Measurements from ENCODE around the gene CYP21A2. TPM values are rescaled to one million over a fixed set of nuclear protein-coding genes. Genes with fewer than 3 reads are reported as not detected.

Gene CYP21A2
- total RNA-seq, 2 experiments from 2014 or later, result not detected

DNA sequence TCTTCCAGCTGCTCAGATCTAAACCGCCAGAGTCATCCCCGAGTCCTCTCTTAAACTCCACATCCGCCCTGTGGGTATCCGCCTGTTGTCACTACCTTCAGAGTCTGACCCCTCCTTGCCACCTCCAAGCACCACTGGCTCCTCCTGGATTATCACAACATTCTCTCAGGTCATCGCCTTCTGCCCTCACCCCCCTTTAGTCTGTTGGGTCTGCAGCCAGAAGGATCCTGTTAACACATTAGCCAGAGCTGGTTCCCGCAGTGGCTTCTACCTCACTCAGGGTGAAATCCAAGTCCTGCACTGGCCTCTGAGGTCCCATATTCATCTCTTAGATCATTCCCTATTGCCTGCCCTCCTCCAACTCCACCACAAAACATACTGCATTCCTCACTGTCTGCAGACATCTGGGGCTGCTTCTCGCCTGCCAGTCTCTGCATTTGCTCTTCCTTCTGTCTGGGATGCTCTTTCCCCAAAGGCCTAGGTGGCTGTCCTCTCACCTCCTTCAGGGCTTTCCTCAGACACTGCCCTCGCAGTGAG is 36.8 kb downstream of the CYP21A2 start:
- no peaks in the 10 kb centered on the region for H3K9me2 ChIP-seq (ENCODE audit: insufficient read depth, low read length)
- no peaks in the 10 kb centered on the region for H3K4me1 ChIP-seq (ENCODE audit: insufficient read depth, low read length, poor library complexity, severe bottlenecking)
- H3K27ac ChIP-seq (ENCODE audit: low read depth, low read length, poor library complexity, severe bottlenecking), result no peak overlapping the region
- H3K4me2 ChIP-seq (ENCODE audit: low read length), result no peak overlapping the region
- DNase-seq (ENCODE audit: low spot score), result no peak
- ChIA-PET CTCF (ENCODE audit: unreplicated experiment) (no interaction called here), POLR2A (interaction anchor here (0.6 to 0.9 kb wide), 3 partner anchors 43 to 391 kb away, joined by 3 read pairs; no protein-coding TSS in a partner anchor)
- H4K20me1 ChIP-seq (ENCODE audit: insufficient read depth, low read length), result no peaks in the 10 kb centered on the region
- no TSS peak for BruUV-seq (replicated peaks)
- TF ChIP-seq, protein P1, sequence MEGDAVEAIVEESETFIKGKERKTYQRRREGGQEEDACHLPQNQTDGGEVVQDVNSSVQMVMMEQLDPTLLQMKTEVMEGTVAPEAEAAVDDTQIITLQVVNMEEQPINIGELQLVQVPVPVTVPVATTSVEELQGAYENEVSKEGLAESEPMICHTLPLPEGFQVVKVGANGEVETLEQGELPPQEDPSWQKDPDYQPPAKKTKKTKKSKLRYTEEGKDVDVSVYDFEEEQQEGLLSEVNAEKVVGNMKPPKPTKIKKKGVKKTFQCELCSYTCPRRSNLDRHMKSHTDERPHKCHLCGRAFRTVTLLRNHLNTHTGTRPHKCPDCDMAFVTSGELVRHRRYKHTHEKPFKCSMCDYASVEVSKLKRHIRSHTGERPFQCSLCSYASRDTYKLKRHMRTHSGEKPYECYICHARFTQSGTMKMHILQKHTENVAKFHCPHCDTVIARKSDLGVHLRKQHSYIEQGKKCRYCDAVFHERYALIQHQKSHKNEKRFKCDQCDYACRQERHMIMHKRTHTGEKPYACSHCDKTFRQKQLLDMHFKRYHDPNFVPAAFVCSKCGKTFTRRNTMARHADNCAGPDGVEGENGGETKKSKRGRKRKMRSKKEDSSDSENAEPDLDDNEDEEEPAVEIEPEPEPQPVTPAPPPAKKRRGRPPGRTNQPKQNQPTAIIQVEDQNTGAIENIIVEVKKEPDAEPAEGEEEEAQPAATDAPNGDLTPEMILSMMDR (conservative IDR thresholded peaks at IDR 0.05; ENCODE audit: low read length), result no peak
- no peak for TF ChIP-seq EZH2phosphoT487 (IDR thresholded peaks at IDR 0.05; ENCODE audit: borderline replicate concordance, low read depth, low read length)
- no peak overlapping the region for H2AFZ ChIP-seq (ENCODE audit: low read length)
- no peaks in the 10 kb centered on the region for H3K79me2 ChIP-seq (ENCODE audit: insufficient read depth, low read depth, low read length)
- H3K4me3 ChIP-seq (ENCODE audit: low read depth, low read length, poor library complexity, severe bottlenecking), result no peak overlapping the region
- H3K9me3 ChIP-seq (ENCODE audit: low read length), result no peaks in the 10 kb centered on the region
- intact Hi-C loops (cut with micrococcal nuclease; ENCODE audit: unreplicated experiment), result no loop called here
- H3K36me3 ChIP-seq (ENCODE audit: insufficient read depth, low read length), result no peaks in the 10 kb centered on the region

DNA sequence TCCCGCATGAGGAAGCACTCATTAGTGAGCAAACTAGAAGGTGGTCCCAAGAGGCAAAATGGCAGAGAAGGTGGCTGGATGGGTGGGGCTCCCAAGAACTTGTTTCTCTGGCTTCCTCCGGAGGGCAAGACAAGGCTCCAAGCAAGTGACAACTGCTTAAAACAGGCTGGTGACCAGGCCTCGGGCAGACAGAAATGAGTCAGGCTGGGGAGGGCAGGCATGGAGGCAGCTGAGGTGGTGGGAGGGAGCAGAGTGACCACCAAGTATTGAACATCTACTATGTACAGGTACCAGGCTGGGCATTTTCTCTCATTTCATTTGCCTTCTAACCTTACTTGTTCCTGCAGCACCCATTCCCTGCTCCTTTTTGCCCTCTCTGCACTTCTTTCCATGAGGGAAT is 37.6 kb downstream of the CYP21A2 start:
- no peaks in the 10 kb centered on the region for H3K36me3 ChIP-seq (ENCODE audit: insufficient read depth, low read length)
- no peaks in the 10 kb centered on the region for H3K79me2 ChIP-seq (ENCODE audit: insufficient read depth, low read depth, low read length)
- no peak for TF ChIP-seq EZH2phosphoT487 (IDR thresholded peaks at IDR 0.05; ENCODE audit: borderline replicate concordance, low read depth, low read length)
- TF ChIP-seq, protein P1 (conservative IDR thresholded peaks at IDR 0.05; ENCODE audit: low read length), result no peak
- no peak overlapping the region for H3K27ac ChIP-seq (ENCODE audit: low read depth, low read length, poor library complexity, severe bottlenecking)
- H3K9me2 ChIP-seq (ENCODE audit: insufficient read depth, low read length), result no peaks in the 10 kb centered on the region
- H2AFZ ChIP-seq (ENCODE audit: low read length), result no peak overlapping the region
- ChIA-PET POLR2A (no interaction called here), CTCF (ENCODE audit: unreplicated experiment) (no interaction called here)
- H3K4me1 ChIP-seq (ENCODE audit: insufficient read depth, low read length, poor library complexity, severe bottlenecking), result no peaks in the 10 kb centered on the region
- no peaks in the 10 kb centered on the region for H4K20me1 ChIP-seq (ENCODE audit: insufficient read depth, low read length)
- no peak overlapping the region for H3K4me3 ChIP-seq (ENCODE audit: low read depth, low read length, poor library complexity, severe bottlenecking)
- BruUV-seq (replicated peaks), result no TSS peak
- DNase-seq (ENCODE audit: low spot score), result no peak
- no peaks in the 10 kb centered on the region for H3K9me3 ChIP-seq (ENCODE audit: low read length)
- intact Hi-C loops (cut with micrococcal nuclease; ENCODE audit: unreplicated experiment), result no loop called here
- H3K4me2 ChIP-seq (ENCODE audit: low read length), result no peak overlapping the region

DNA sequence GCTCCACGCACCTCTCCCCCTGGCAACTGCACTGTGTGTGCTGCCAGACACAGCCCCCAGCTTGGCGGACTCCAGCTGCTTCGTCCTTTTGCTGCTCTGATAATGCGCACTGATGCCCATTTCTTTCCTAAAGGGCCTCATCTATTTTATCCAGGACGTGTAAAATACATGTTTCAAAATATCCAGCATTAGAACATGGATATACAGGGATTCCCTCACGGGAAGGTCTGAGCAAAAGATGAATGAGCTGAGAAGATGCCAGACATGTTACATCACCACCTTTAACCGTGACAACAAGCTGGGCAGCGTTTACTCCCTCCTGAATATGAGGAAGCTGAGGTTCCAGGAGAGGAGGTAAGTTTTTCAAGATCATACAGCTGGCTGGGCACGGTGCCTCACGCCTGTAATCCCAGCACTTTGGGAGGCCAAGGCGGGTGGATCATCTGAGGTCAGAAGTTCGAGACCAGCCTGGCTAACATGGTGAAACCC is 38.1 kb downstream of the CYP21A2 start:
- BruUV-seq (replicated peaks), result no TSS peak
- Histone ChIP-seq H3K9me3 (ENCODE audit: low read length) (no peaks in the 10 kb centered on the region), H3K4me3 (ENCODE audit: low read depth, low read length, poor library complexity, severe bottlenecking) (no peak overlapping the region), H3K4me1 (ENCODE audit: insufficient read depth, low read length, poor library complexity, severe bottlenecking) (no peaks in the 10 kb centered on the region), H3K27ac (ENCODE audit: low read depth, low read length, poor library complexity, severe bottlenecking) (no peak overlapping the region), H3K79me2 (ENCODE audit: insufficient read depth, low read depth, low read length) (no peaks in the 10 kb centered on the region), H3K4me2 (ENCODE audit: low read length) (no peak overlapping the region), H3K36me3 (ENCODE audit: insufficient read depth, low read length) (no peaks in the 10 kb centered on the region), H4K20me1 (ENCODE audit: insufficient read depth, low read length) (no peaks in the 10 kb centered on the region), H3K9me2 (ENCODE audit: insufficient read depth, low read length) (no peaks in the 10 kb centered on the region), H2AFZ (ENCODE audit: low read length) (no peak overlapping the region)
- intact Hi-C loops (cut with micrococcal nuclease; ENCODE audit: unreplicated experiment), result no loop called here
- CTCF ChIA-PET (ENCODE audit: unreplicated experiment), result no interaction called here
- TF ChIP-seq EZH2phosphoT487 (IDR thresholded peaks at IDR 0.05; ENCODE audit: borderline replicate concordance, low read depth, low read length), result no peak
- TF ChIP-seq, protein P1 (conservative IDR thresholded peaks at IDR 0.05; ENCODE audit: low read length), result no peak
- POLR2A ChIA-PET, result no interaction called here
- no peak for DNase-seq (ENCODE audit: low spot score)

Measured in OCI-LY7 (cell line).